Neutrophil (primary cell): ENCODE results near the gene TLE7.

ENCODE experiments used
- H3K27ac ChIP-seq: fragments of 200-600 bp; sonication (generic); 2 replicates; pipeline ENCODE4 v1.5.1; 2016; ENCODE audit warnings: mild to moderate bottlenecking, moderate library complexity
- H3K27me3 ChIP-seq: fragments of 200-600 bp; sonication (generic); 2 replicates; pipeline ENCODE4 v1.6.0; 2016; ENCODE audit warnings: mild to moderate bottlenecking
- H3K36me3 ChIP-seq: fragments of 200-600 bp; sonication (generic); 2 replicates; pipeline ENCODE4 v1.5.1; 2017
- H3K4me1 ChIP-seq, 2 experiments: fragments of 200-600 bp in 1 of 2; sonication (generic) in 1 of 2; 1 replicate in 1 of 2; 2 replicates in 1 of 2; pipeline versions ENCODE4 v1.5.1 to v1.6.1; 2013 to 2016; ENCODE audit warnings: low read depth in 1 of 2, low read length in 1 of 2, mild to moderate bottlenecking in 1 of 2, moderate library complexity in 1 of 2; ENCODE audit not compliant: control insufficient read depth in 1 of 2, insufficient read depth in 1 of 2
- H3K4me3 ChIP-seq, 2 experiments: fragments of 200-600 bp in 1 of 2; sonication (generic) in 1 of 2; 1 replicate in 1 of 2; 2 replicates in 1 of 2; pipeline ENCODE4 v1.5.1; 2013 to 2016; ENCODE audit warnings: low read depth in 1 of 2, low read length in 1 of 2, mild to moderate bottlenecking in 1 of 2, moderate library complexity in 1 of 2
- H3K9me3 ChIP-seq: fragments of 200-600 bp; sonication (generic); 2 replicates; pipeline ENCODE4 v1.5.1; 2016
- CTCF ChIP-seq: fragments of 200-600 bp; sonication (generic); IDR thresholded peaks from 2 replicates; pipeline ENCODE4 v1.5.1; 2016; ENCODE audit warnings: antibody characterized with exemption

The TLE7 gene

DNA sequence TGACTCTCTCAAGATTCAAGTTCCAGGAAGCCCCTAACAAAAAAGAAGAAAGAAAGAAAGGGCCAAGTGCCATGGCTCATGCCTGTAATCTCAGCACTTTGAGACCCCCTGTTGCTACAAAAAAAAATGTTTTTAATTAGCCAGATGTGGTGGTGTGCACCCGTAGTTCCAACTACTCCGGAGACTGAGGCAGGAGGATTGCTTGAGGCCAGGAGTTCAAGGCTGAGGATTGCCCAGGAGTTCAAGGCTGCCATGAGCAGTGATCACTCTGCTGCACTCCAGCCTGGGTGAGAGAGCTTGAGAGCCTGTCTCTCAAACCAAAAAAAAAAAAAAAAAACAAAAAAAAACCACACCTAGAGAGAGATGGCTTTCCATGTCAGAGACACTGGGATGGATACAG lies 18.8 kb downstream of the TLE7 start:
- H3K4me3 ChIP-seq = no peak overlapping the region
- H3K4me1 ChIP-seq = no peaks in the 10 kb centered on the region
- H3K27me3 ChIP-seq = peaks cover 56% of the 10 kb centered on the region
- no peak for TF ChIP-seq CTCF
- H3K27ac ChIP-seq = no peak overlapping the region
- no peaks in the 10 kb centered on the region for H3K36me3 ChIP-seq
- H3K9me3 ChIP-seq = no peaks in the 10 kb centered on the region

GRCh38 chr16:71421911-71422310 lies 19.9 kb downstream of the TLE7 start:
- Histone ChIP-seq H3K27ac (no peak overlapping the region), H3K4me1 (no peaks in the 10 kb centered on the region), H3K36me3 (no peaks in the 10 kb centered on the region), H3K27me3 (peaks cover 55% of the 10 kb centered on the region), H3K4me3 (no peak overlapping the region), H3K9me3 (no peaks in the 10 kb centered on the region)
- TF ChIP-seq CTCF = no peak

GRCh38 chr16:71414038-71414437 lies 27.8 kb downstream of the TLE7 start:
- H3K36me3 ChIP-seq = no peaks in the 10 kb centered on the region
- H3K27me3 ChIP-seq = peaks cover 53% of the 10 kb centered on the region
- no peak overlapping the region for H3K27ac ChIP-seq
- no peaks in the 10 kb centered on the region for H3K9me3 ChIP-seq
- H3K4me1 ChIP-seq = no peaks in the 10 kb centered on the region
- no peak overlapping the region for H3K4me3 ChIP-seq
- TF ChIP-seq CTCF = no peak

GRCh38 chr16:71413341-71413740 lies 28.5 kb downstream of the TLE7 start:
- Histone ChIP-seq H3K4me1 (no peaks in the 10 kb centered on the region), H3K27me3 (peaks cover 60% of the 10 kb centered on the region)
- no peak for TF ChIP-seq CTCF

DNA sequence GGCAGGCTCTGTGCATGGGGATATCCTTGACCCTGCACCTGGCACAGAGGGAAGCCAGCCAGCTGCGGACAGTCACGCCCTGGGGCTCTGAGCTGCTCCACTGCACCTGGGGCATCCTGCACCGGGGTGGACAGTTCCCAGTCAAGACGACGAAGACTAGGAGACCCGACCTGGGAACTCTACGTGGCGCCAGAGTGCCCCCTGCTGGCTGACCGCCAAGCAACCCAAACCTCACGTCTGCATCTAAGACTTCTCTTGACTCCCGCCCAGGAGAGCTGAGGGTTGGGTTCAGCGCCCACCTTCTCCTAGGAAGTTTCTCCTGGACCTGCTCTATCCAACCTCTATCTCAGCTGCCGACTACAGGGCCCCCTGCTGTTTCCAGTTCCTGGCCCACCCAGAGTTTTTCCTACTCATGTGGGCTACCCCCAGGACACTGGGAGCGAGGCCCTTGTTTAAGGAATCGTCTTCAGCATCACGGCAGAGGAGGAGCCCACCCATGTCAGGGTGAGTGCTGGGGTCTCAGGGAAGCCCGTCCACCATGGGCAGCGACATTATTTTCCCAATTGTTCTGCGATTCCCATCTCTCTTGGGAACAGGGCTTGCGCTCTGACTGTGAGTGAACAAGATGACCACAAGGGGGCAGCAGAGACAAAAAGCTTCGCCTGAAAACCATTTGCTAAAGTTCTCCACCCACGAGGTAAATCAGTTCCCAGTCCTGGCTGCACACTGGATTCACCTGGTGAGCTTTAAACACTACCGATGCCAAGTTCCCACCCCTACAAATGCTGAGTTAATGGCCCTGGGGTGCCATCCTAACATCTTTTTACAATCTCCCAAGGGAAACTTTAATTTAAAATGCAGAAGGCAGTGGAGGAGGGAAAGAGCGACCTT lies 29.3 kb downstream of the TLE7 start:
- peak; percentile 66 for TF ChIP-seq CTCF
- no peak overlapping the region for H3K4me3 ChIP-seq
- H3K9me3 ChIP-seq = no peaks in the 10 kb centered on the region
- H3K27me3 ChIP-seq = peaks cover 63% of the 10 kb centered on the region
- no peak overlapping the region for H3K27ac ChIP-seq
- no peaks in the 10 kb centered on the region for H3K4me1 ChIP-seq
- no peaks in the 10 kb centered on the region for H3K36me3 ChIP-seq

More at GRCh38 chr16:71413341-71413740, 28.5 kb downstream of the TLE7 start:
- H3K27ac ChIP-seq = no peak overlapping the region
- no peaks in the 10 kb centered on the region for H3K9me3 ChIP-seq
- no peak overlapping the region for H3K4me3 ChIP-seq
- H3K36me3 ChIP-seq = no peaks in the 10 kb centered on the region
